NCI-H1417 (cell line): ENCODE results near the gene TMEM25.
"Not testable (repeated sequence)": the region's sequence is repeated elsewhere in the genome, so short reads cannot be mapped to it uniquely, and the experiment has no call there.

Experiments used
- DNase-seq, 3 experiments: peaks; one replicate each; lab custom pipeline; 2025; lab: John Stamatoyannopoulos, UW

Gene TMEM25

GRCh38 chr11:118532091-118532490 lies 1.1 kb downstream of the TMEM25 start:
- DNase-seq = no peak

GRCh38 chr11:118532852-118533768 lies 2.1 kb downstream of the TMEM25 start:
- DNase-seq = no peak

DNA sequence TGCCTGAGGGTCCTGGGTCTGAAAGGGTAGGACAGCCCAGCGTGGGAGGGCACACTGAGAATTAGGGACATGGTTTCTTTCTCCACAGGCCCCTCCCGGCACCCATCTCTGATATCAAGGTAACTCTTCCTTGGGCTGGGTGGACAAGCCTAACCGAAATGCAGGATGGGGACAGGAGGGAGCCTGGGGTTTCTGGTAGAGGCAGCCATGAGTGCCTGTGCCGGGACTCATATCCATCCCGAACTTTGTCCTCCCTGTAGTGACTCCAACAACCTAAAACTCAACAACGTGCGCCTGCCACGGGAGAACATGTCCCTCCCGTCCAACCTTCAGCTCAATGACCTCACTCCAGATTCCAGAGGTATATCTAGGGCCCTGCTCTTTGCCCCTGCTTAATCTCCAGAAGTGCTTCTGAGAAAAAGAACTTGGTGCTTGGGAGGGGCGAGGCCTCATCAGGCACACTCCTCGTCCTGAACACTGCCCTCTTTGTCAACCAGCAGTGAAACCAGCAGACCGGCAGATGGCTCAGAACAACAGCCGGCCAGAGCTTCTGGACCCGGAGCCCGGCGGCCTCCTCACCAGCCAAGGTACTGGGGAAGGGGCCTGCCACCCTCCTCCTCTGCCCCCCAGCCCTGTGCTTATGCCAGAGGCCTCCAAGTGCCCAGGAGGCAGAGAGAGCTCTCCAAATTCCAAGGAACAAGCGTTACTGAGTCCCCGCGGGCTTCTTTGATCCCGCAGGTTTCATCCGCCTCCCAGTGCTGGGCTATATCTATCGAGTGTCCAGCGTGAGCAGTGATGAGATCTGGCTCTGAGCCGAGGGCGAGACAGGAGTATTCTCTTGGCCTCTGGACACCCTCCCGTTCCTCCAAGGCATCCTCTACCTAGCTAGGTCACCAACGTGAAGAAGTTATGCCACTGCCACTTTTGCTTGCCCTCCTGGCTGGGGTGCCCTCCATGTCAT lies 3.1 kb downstream of the TMEM25 start:
- no peak for DNase-seq

GRCh38 chr11:118535261-118535660 lies 4.3 kb downstream of the TMEM25 start:
- DNase-seq = no peak

- DNase-seq = no peak
Measured at GRCh38 chr11:118536726-118537125, 5.7 kb downstream of the TMEM25 start.

- DNase-seq = no peak
Measured at GRCh38 chr11:118537409-118537980, 6.5 kb downstream of the TMEM25 start.

DNA sequence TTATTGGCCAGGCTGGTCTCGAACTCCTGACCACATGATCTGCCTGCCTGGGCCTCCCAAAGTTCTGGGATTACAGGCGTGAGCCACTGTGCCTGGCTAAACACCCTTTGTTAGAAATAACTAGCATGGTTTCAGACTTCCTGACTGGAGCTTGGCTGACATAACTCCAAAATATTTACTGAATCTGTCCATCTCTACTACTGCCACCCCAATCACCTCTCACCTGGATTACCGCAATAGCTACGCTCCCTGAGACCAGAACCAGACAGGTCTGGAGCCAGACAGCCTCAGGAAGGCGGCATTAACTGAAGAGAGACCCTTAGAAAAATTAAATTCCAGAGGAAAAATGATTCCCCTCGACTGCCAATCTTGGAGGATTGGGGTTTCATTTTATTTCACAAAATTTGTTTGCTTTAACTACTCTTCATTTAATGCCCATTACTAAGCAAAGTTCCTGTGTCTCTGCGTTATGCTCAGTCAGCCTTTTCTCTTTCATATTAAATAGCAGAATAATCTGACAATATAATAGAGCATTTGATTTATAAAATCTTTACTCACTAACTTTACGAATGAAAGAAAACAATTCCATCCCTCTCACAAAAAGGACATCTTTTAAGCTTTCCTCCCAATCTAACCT lies 13.1 kb downstream of the TMEM25 start:
- DNase-seq = no peak

- DNase-seq = no peak
Measured at GRCh38 chr11:118544647-118545010, 13.6 kb downstream of the TMEM25 start.

DNA sequence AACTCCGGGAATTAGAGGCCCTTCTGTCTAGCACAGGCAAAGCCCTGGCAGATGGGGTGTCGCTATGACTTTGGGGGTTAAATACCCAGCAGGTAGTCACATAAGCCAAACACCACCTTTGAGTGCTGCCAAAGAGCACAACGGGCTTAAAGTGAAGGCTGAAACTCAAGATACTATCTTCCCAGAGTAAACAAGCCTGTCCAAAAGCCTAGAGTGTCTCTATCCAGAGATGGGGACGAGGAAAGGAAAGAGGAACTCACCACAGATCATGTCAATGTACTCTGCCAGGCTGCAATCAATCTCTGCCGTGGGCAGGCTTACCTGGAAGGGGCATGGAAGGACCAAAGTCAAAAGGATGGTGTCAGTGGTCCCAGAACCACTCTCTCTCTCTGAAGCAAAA lies 14.5 kb downstream of the TMEM25 start:
- no peak for DNase-seq

DNA sequence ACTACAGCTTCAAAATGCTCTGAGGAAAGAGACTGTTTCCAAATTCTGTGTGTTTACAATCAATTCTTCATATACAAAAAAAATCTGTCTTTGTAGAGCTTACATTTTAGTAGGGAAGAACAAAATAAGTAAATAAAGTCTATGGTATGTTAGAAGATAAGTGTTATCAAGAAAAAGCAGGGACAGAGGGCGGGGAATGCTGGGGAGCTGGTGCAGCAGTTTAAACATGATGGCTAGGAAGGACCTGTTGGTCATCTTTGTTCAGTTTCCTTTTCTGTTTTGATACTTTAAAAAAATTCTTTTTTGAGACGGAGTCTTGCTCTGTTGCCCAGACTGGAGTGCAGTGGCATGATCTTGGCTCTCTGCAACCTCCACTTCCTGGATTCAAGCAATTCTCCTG lies 16.1 kb downstream of the TMEM25 start:
- no peak for DNase-seq

- no peak for DNase-seq
Measured at GRCh38 chr11:118552341-118552740, 21.3 kb downstream of the TMEM25 start.

DNA sequence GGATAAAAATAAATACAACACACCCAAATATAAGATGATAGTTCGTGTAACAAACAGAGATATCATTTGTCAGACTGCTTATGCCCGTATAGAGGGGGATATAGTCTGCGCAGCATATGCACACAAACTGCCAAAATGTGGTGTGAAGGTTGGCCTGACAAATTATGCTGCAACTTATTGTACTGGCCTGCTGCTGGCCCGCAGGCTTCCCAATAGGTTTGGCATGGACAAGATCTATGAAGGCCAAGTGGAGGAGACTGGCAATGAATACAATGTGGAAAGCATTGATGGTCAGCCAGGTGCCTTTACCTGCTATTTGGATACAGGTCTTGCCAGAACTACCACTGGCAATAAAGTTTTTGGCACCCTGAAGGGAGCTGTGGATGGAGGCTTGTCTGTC lies 29.8 kb downstream of the TMEM25 start:
- no peak for DNase-seq

GRCh38 chr11:118565051-118565450 lies 34.1 kb downstream of the TMEM25 start:
- DNase-seq = no peak

DNA sequence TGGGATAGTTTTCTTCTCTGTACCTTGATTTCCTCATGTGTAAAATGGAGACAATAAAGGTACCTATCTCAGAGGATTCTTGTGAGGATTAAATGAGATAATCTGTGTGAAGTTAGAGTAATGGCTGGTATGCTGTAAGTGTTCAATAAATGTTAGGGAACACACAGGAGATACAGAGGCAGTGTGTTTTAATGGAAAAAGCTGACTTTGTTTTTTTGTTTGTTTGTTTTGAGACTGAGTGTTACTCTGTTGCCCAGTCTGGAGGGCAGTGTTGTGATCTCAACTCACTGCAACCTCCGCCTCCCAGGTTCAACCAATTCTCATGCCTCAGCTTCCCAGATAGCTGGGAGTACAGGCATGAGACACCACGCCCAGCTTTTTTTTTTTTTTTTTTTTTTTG lies 38.7 kb downstream of the TMEM25 start:
- no peak for DNase-seq

DNA sequence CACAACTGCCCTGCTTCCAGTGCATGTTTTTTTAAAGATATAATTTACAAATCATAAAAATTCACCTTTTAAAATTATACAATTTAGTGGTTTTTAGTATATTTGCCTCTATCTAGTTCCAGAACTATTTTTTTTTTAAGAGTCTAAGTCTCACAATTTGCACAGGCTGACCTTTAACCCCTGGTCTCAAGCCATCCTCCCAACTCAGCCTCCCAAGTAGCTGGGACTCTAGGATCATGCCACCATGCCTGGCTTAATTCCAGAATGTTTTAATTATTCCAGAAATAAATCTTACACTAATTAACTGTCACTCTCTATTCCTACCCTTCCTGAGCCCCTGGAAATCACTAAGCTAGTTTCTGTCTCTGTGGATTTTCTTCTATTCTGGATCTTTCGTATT lies 39.8 kb downstream of the TMEM25 start:
- no peak for DNase-seq

DNA sequence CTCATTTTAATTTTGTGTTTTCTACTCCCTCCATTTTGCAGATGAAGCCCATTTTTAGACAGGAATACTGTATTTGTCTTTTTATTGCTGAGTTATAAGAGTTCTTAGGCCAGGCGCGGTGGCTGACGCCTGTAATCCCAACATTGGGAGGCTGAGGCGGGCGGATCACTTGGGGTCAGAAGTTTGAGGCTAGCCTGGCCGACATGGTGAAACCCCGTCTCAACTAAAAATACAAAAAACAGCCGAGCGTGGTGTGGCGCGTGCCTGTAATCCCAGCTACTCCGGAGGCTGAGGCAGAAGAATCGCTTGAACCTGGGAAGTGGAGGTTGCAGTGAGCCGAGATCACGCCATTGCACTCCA lies 40.7 kb downstream of the TMEM25 start:
- DNase-seq = peak in 1 of 3 experiments; percentile 48

DNA sequence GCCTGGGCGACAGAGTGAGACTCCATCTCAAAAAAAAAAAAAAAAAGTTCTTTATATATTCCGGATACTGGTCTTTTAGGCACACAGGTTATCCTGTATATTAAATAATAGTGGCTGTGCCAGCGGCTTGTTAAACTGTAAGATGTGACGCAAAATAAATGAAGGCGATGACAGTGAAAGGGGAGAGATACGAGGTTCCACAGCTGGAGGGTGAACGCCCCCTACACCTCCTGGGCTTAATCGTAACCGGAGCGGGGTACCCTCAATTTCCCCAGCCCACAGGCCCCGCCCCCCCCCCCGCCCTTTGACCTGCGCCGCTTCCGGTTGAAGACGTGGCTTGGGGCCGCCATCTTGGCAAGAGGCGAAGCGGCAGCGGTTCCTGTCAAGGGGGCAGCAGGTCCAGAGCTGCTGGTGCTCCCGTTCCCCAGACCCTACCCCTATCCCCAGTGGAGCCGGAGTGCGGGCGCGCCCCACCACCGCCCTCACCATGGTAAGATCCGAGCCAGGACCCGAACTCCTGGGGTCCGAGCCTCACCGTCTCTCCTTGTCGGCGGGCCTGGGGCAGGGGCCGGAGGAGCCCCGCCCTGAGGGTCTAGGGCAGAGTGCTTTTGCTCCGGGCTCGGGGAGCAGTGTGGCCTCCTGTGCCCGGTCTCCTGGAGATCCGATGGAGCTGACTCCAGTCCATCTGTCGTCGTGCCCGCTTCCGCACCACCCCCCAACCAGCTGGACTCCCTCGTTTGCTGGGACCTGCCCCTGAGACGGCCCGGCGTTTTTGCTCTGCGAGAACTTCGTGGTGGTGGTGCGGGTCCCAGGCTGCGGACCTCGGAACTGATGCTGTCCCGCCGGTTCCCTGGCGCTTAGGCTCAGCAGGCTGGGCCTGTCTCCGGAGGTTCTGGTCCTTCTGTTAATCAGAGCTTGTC lies 41.3 kb downstream of the TMEM25 start, which contains the start of gene ARCN1:
TSS of gene ARCN1 (plus strand) at position 349 of the 920 bp plus-strand sequence. CDS start at position 488, 139 bp downstream.
- peak; percentile 68 to 90 (median 89) for DNase-seq

DNA sequence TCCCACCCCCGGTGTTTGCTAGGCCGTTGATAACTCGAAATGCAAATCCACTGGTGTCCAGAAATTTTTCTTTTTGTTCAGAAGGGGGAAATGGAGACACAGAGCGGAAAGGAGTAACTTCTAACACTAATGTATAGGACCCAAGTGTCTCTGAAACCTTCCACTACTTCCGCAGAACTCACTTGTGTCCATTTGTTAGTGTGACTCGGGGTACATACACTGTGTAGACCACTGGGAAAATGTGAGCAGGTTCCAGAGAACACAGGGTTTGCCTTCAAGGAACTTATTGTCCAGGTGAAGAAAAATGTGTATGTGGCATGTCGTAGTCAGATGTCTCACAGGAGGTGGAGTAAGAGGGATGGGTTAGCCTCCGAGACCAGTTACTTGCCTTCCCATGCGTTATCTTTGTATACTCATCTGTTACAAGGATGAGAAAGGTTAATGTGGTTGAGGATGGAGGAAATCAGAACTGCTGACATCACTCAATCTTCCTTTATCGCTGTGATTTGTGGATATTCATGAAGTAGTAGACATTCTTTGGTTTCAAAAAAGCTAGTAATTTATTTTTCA lies 42.1 kb downstream of the TMEM25 start:
- peak in 2 of 3 experiments; percentile 32 to 60 for DNase-seq

DNA sequence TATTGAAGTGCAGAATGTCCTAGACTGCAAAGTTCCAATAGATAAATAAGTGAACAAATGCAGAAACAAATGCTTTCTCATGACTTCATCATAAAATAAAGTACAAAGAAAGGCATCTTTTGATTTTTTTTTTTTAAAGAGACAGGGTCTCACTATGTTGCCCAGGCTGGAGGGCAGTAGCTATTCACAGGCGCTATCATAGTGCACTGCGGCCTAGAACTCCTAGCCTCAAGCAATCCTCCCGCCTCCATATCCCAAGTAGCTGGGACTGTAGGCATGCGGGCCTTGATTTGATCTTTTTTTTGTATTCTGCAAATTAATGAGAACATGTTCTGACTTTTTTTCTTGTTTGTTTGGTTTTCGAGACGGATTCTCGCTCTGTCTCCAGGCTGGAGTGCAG lies 43.6 kb downstream of the TMEM25 start:
- DNase-seq = no peak

DNA sequence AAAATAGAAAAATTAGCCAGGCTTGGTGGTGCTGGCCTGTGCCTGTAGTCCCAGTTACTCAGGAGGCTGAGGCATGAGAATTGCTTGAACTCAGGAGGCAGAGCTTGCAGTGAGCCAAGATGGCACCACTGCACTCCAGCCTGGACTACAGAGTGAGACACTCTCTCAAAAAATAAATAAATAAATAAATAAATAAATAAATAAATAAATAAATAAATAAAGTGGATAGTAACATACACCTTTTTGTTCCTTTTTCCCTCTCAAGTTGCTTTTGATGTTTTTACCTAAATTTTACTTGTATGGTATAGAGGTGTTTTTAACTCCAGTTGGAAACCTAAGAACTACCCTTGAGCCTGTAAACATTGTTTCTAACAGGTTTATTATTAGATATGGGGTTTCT lies 47.0 kb downstream of the TMEM25 start:
- not testable (repeated sequence) for DNase-seq
